Measurements from ENCODE around the gene GLB1L2.

GLB1L2 gene

GRCh38 chr11:134389464-134390180 is 57.8 kb downstream of the GLB1L2 start:
- DNase-seq, result no peak

- no peak for DNase-seq
Observed at GRCh38 chr11:134390706-134391569, 59.1 kb downstream of the GLB1L2 start.

GRCh38 chr11:134391656-134392055 is 59.9 kb downstream of the GLB1L2 start:
- no peak for DNase-seq

DNA sequence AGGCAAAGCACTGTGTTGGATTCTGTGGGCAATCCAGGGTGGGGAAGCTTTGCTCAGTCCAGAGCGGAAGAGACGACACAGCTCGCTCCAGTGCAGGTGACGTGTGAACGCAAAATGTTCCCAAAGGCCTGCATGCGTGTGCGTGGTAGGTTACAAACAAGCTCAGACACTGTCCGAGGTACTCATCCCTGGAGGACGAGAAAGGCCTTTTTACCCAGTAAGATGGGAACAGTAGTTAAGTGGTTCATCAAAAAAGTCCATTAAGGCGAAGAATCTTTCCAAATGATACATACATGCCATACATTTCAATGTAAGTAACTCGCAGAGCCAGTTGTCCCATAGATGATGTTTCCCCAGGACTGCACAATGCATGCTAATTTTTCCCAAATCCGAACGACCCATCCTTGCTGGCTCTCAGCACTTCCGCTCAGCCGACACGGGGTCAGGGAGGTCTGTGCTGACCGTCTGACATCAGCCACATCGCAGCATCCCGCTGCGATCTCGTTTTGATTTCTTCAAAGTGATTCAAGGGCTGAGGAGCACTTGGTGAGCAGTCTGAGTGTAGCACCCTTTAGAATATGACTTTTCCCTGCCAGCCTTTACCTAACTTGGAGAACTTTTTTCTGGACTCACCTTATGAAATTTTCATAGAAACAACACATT is 61.3 kb downstream of the GLB1L2 start:
- no peak for DNase-seq

GRCh38 chr11:134393638-134394037 is 61.9 kb downstream of the GLB1L2 start:
- DNase-seq, result no peak

DNA sequence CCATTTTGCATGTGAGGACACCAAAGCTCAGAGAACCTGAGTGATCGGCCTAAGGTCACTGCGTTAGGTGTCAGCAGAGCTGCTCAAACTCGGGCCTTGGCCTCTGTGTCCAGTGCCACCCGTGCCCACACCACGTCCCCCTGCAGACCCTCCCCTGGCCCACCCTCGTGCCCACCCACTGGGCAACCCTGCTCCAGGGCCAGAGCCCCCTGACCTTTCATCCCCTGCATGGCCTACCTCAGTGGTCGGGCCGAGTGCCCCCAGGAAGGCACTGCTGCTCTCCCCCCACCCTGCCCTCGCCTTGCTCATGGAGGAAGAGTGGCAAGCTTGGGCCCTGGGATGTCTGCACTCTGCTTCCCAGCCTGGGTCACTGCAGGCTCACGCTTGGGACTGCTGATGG is 62.5 kb downstream of the GLB1L2 start:
- DNase-seq, result no peak

GRCh38 chr11:134395002-134395401 is 63.2 kb downstream of the GLB1L2 start:
- DNase-seq, result no peak

DNA sequence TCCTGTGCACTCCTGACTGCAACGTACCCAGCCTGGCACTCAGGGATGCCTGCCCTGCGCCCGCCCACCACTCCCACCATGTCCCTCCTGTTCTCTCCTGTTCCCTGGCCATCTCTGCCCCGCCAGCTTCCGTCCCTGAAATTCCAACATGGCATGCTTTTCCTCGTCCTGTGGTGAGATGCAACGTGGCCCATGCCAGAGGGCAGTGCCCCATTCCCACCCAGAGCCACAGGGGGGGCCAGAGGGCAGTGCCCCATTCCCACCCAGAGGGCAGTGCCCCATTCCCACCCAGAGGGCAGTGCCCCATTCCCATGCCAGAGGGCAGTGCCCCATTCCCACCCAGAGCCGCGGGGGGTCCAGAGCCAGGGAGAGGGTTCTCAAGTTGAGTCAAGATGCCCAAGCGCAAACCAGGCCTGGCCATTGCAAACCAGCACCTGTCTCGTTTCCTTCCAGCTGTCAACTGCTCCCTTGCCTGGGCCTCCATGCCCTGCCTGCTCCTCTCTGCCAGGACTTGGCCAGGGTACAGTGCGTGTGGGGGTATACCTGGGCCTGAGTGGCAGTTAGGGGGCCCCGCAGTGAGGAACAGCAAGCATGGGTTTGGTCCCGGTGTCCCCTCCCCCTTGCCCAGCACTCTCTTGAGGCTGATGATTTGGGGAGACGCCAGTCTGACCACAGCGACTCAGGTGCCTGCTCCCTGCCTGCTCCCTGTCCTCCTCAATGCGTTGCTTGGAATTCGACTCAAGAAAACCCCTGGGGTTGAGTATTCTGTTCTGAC is 65.7 kb downstream of the GLB1L2 start:
- DNase-seq, result no peak

DNA sequence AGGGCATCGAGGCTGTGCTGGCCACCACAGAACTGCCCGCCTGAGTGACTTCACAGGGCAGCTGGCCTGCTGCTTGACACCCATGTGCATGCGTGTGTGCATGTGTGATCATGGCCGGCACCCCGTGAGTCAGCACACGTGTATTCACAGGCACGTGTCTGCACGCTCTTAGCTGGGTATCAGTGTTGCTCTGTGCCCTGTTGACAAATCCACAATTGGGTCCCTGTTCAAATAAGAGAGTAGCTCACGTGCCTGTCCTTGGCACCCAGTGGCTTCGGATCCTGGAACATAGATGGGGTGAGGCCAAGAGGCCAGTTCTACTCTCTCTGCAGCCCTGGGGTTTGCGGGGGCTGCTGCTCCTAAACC is 66.3 kb downstream of the GLB1L2 start:
- DNase-seq, result no peak

GRCh38 chr11:134398644-134399292 is 67.0 kb downstream of the GLB1L2 start:
- no peak for DNase-seq

- DNase-seq, result no peak
Observed at GRCh38 chr11:134399293-134399654, 67.5 kb downstream of the GLB1L2 start.

DNA sequence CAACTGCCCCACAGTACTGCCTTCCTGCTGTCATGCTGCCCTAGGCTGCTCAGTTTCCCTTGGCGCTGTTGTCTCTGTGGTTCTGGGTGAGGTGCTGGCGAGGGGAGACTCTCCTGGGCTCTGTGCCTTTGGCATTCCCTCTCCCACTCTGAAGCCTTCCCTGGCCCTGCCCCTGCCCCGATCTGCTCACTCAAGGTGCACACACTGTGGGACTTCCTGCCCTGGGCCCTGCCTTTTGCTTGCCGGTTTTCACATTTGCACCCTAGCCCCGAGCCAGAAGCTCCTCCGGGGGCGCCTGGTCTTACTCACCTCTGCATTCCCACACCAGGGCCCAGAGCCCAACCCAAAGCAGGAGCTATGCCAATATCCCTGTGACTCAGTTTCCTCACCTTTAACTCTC is 68.2 kb downstream of the GLB1L2 start:
- no peak for DNase-seq

- no peak for DNase-seq
Observed at GRCh38 chr11:134401825-134402809, 70.3 kb downstream of the GLB1L2 start.

DNA sequence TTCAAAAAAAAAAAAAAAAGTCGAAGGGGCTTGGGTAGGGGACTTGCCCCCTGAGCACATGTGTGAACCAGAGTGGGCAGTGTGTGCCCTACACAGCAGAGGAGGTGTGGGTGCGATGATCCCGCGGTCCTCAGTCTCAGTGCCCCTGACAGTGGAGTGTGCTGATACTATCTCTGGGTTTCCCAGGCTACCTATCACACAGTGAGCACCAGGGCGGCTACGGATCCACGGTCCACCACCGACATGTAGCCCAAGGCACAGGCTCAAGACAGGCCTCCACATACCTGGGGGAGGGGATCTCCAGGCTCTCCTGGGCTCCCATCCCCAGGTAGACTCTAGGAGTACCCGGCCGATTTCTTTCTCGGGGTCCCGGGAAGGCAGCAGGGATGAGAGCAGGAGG is 71.1 kb downstream of the GLB1L2 start:
- no peak for DNase-seq

GRCh38 chr11:134404575-134405341 is 73.0 kb downstream of the GLB1L2 start:
- DNase-seq, result no peak

- DNase-seq, result no peak
Observed at GRCh38 chr11:134405436-134405835, 73.6 kb downstream of the GLB1L2 start.

- DNase-seq, result no peak
Observed at GRCh38 chr11:134405841-134406240, 74.1 kb downstream of the GLB1L2 start.

GRCh38 chr11:134406264-134407185 is 74.7 kb downstream of the GLB1L2 start:
- peak; percentile 0 for DNase-seq

DNA sequence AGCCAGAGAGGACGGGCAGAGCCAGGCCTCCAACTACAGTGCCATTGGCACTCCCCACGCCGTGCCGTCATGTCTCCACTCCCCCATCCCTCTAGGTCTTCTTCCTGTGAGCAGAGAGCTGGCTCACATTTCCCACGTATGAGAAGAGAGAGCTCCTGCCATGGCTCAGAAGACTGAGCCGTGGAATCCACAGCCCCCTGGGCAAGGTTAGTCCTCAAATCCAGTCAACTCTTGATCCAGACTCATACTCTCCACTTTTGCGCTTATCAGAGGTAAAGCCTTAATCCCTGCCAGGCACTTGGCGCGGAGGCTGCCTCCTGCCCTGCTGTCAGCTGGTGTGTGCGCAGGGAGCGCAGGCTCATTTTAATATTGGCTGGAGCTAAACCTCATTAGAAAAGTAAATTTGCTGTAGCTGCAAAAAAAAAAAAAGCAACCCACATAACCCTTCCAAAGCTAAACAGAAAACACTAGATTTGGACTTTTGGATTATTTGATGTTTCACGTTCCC is 75.6 kb downstream of the GLB1L2 start:
- DNase-seq, result no peak

Data from HCEC 1CT (cell line).